ENCODE data around the gene ELOF1.
"Not testable (repeated sequence)": the region's sequence is repeated elsewhere in the genome, so short reads cannot be mapped to it uniquely, and the experiment has no call there.

Gene ELOF1

GRCh38 chr19:11566164-11566563, 7.1 kb upstream of the ELOF1 start:
- DNase-seq: no peak

GRCh38 chr19:11565649-11565980, 6.6 kb upstream of the ELOF1 start:
- not testable (repeated sequence) for DNase-seq

GRCh38 chr19:11564082-11564807, 5.2 kb upstream of the ELOF1 start:
- DNase-seq: not testable (repeated sequence)

GRCh38 chr19:11563532-11563931, 4.5 kb upstream of the ELOF1 start:
- no peak for DNase-seq

GRCh38 chr19:11560404-11561051, 1.5 kb upstream of the ELOF1 start:
- DNase-seq: peak; percentile 31

GRCh38 chr19:11556634-11557420, 2.2 kb downstream of the ELOF1 start:
- DNase-seq: no peak

GRCh38 chr19:11555246-11555645, 3.8 kb downstream of the ELOF1 start:
- peak; percentile 28 for DNase-seq

- DNase-seq: no peak
Measured at GRCh38 chr19:11554160-11554559, 4.9 kb downstream of the ELOF1 start.

- DNase-seq: no peak
Measured at GRCh38 chr19:11552666-11553372, 6.2 kb downstream of the ELOF1 start.

- DNase-seq: no peak
Measured at GRCh38 chr19:11551603-11552235, 7.3 kb downstream of the ELOF1 start.

- no peak for DNase-seq
Measured at GRCh38 chr19:11550265-11550664, 8.8 kb downstream of the ELOF1 start.

- no peak for DNase-seq
Measured at GRCh38 chr19:11549386-11549953, 9.6 kb downstream of the ELOF1 start.

GRCh38 chr19:11547929-11548700, 10.9 kb downstream of the ELOF1 start:
- no peak for DNase-seq

GRCh38 chr19:11541238-11541637, 17.8 kb downstream of the ELOF1 start:
- no peak for DNase-seq

GRCh38 chr19:11540645-11541044, 18.4 kb downstream of the ELOF1 start:
- no peak for DNase-seq

GRCh38 chr19:11539495-11540365, 19.3 kb downstream of the ELOF1 start:
- no peak for DNase-seq

GRCh38 chr19:11538232-11539036, 20.6 kb downstream of the ELOF1 start, which contains the start of gene CNN1:
TSS of gene CNN1 (plus strand) at chr19:11538851. CDS start at chr19:11538928, 77 bp downstream.
- DNase-seq: no peak

GRCh38 chr19:11535792-11536595, 23.0 kb downstream of the ELOF1 start:
- peak; percentile 37 for DNase-seq

GRCh38 chr19:11534948-11535347, 24.1 kb downstream of the ELOF1 start:
- DNase-seq: no peak
